NCI-H2196 treated with DMSO at 0.1 percent for 48 hours (cell line): ENCODE results near the gene MAMLD1.
"Not testable (repeated sequence)": the region's sequence is repeated elsewhere in the genome, so short reads cannot be mapped to it uniquely, and the experiment has no call there.

Source experiments
- DNase-seq: peaks from one replicate; lab custom pipeline; 2025; ENCODE audit not compliant: unreplicated experiment; lab: John Stamatoyannopoulos, UW

Gene MAMLD1, protein sequence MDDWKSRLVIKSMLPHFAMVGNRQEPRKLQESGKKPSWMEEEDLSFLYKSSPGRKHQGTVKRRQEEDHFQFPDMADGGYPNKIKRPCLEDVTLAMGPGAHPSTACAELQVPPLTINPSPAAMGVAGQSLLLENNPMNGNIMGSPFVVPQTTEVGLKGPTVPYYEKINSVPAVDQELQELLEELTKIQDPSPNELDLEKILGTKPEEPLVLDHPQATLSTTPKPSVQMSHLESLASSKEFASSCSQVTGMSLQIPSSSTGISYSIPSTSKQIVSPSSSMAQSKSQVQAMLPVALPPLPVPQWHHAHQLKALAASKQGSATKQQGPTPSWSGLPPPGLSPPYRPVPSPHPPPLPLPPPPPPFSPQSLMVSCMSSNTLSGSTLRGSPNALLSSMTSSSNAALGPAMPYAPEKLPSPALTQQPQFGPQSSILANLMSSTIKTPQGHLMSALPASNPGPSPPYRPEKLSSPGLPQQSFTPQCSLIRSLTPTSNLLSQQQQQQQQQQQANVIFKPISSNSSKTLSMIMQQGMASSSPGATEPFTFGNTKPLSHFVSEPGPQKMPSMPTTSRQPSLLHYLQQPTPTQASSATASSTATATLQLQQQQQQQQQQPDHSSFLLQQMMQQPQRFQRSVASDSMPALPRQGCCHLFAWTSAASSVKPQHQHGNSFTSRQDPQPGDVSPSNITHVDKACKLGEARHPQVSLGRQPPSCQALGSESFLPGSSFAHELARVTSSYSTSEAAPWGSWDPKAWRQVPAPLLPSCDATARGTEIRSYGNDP

DNA sequence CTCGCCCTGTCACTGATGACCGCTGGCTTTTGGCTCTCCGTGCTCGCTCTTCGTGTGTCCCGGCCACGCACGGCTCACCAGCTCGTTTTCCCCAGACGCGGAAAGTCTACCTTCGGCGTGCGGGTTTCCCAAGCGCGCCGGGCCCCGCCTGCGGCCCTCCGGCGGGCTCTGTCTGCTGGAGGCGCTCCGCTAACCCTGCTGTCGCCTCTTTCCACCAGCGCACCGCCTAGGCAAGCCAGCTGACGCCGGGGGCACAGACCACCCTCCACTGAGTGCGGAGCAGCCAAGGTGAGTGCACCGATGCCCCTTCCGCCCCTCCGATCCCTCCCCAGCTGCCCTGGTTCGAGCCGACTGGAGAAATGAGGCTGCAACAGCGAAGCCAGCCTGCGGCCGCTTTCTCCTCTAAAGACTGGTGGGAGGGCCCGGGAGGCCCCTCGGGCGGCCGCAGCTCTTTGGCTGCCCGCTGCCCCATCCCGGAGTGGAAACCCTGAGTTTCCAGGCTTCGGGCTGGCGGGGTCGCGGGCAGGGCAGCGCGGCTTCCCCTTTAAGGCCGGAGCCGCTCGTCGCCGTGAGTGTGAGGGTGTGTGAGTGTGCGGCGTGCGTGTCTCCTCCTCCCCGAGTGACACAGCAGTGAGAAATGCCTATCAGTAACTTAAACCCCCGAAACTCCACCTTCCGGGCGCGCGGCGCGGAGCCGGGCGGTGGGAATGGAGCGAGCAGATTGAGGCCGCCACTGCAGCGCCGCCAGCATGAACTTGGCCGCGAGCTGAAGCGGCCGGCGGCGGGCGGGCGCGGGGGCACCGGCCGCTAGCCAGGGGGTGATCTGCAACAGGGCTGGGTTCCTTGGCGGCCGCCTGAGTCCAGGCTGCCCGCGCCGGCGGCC lies at the start of gene MAMLD1:
TSS of gene MAMLD1 (plus strand) at position 719 of the 883 bp plus-strand sequence. CDS start 82,200 bp downstream, outside the sequence.
- no peak for DNase-seq

DNA sequence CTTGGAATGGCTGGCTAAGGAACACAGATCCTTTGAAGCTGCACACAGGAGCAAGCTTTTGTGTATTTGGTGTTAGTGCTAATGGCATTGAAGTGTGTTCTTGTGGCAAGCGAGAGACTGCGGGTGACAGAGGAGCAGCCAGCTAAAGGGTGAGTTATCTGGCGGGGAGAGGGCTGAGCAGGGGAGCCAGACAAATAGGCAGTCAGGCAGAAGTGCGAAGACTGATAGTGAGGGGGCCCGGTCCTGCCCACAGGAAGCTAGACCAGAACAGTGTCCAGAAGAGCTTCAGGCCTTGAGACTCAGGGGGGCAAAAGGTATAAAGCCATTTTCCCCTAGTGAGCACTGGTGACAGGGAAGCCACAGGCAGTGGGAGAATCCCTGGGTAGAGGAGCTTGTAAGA lies 49.6 kb upstream of the MAMLD1 start:
- no peak for DNase-seq

DNA sequence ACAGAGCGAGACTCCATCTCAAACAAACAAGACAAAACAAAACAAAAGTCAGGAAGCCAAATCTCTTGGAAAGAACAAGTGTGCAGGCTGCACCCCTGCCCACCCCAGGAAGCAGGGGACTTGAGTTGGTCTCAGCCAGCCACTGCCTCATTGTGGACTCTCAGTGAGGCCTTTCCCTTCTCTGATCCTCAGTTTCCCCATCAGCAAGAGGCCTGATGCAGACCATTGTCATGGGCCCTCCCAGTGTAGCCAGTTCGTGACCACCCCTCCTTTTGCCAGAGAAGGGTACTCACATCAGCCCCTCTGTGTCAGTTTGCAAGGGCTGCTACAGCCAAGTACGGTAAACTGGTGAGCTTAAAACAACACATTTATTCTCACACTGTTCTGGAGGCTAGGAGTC lies 48.9 kb upstream of the MAMLD1 start:
- no peak for DNase-seq

DNA sequence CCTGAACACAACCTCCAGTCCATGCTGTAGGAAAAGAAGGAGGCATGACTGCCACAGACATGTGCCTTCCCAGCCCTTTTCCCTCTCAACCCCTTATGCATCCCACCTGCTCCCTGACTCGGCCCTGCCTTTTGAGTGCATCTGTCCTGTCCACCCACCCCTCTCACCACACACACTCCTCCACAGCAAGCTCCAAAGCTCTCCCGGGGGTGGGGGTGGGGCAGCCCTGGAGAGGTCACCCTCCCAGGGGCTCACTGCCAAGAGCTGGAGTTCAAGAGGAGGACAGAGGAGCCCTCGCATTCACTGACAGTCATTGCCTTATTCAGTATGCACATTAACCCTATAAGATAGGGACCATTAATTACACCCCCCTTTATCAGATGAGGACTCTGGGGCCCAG lies 46.6 kb upstream of the MAMLD1 start:
- no peak for DNase-seq

DNA sequence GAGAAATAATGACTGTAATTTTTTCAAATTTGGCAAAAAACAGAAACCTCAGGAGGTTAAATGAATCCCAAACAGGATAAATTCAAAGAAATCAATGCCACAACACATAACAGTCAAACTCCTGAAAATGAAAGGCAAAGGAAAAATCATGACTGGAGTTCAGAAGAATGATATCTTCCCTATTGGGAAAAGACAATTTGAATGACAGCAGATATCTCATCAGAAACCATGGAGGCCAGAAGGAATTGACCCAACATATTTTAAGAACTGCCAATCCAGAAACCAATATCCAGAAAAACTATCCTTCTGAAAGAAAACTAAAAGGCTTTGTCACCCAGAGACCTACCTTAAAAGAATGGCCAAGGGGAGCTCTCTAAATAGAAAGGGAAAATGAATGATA lies 40.1 kb upstream of the MAMLD1 start:
- DNase-seq: no peak

DNA sequence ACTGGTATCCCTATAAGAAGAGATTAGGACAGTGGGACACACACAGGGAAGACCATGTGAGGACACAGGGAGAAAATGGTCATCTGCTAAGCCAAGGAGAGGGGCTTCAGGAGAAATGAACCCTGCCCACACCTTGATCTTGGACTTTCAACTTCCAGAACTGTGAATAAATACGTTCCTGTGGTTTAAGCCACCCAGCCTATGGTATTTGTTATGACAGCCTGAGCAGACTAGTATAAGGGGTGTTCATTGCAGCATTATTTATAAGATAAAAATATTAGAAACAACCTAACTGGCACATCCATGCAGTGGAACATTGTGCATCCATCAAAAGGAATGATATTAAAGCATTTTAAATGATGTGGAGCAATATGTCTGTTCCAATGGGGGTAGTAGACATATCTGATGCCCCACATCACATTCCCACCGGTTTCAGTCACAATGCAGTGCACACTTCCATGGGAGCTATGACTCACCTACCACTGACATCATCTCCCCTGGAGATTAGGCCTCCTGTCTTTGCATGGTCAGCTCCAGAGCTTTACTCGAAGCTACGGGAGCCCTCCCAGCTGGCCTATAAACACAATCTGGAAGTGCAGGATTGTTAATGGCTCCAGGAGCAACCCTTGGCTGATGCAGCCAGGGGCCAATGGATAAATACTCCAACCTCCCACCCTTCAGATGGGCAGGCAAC lies 38.9 kb upstream of the MAMLD1 start:
- DNase-seq: no peak

DNA sequence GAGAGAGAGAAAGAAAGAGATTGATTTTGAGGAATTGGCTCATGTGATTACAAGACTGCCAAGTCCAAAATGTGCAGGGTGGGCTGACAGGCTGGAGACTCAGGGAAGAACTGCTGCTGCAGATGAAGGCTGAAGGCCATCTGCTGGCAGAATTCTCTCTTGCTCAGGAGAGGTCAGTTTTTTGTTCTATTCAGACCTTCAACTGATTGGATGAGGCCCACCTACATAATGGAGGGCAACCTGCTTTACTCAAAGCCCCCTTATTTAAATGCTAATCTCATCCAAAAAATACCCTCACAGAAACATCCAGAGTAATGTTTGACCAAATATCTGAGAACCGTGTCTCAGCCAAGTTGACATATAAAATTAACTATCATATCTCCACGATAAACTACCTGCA lies 38.2 kb upstream of the MAMLD1 start:
- DNase-seq: no peak

DNA sequence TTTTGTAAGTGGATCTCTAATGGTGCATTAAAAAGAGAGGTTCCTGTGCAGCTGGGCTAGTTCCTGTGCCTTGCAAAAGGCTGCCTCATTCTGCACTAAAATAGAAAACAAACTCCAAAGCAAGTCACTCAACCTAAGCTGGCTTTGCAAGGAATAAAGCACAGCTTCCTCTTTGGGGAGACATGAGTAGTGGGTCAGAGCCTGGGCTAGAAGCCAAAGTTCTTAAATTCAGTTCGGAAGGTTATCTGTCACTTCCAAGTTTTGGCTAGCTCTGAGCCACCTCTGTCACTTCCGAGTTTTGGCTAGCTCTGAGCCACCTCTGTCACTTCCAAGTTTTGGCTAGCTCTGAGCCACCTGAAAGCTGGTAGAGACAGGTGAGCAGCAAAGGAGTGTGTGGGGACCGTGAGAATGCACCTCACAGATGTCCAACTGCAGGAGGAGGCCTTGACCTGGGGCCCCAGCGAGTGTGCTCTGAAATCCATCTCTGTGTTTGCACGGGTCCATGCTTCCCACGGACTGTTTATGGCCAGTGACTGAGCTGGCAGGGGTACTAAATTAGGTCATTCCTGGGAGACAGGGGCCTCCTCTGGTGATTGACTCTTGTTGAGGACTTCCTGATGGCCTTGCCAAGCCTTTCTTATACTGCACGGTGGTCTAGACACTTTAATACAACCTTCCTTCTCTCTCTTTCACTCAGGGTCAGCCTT lies 36.4 kb upstream of the MAMLD1 start:
- no peak for DNase-seq

DNA sequence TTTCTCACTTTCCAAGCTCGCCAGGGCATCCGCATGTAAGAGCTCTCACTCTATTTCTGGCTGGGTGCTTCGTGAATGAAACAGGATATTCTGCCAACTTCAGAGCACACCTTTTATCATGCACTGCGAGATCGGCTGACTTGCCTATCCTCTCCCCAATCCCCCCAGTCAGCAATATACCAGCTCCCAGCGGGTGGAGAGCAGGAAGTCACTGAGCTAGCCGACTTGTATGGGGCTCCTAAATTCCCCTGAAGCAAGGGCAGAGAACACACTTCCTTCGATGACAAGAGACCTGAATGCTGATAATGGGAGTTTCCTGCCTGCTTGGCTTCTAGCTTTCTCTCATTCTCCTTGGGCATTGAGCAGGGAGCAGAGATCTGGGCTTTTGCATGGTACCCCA lies 33.8 kb upstream of the MAMLD1 start:
- no peak for DNase-seq

DNA sequence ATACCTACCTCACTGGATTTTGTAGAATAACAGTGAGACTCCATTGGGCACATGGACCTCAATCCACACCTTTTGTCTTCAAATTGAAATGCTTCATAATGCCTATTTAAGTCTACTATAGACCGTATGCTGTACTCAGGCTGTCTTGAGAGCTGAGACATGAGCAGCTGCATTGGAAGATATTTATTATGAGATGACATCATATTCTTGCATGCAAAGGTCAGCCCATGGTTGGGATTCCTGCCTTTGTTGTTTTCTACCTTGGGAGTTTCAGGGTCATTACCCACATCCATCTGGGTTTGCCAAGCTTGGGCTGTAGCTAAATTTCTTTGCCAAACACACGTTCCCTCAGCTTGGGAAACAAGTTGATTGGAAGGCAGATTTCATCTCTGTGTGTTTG lies 33.2 kb upstream of the MAMLD1 start:
- DNase-seq: no peak

DNA sequence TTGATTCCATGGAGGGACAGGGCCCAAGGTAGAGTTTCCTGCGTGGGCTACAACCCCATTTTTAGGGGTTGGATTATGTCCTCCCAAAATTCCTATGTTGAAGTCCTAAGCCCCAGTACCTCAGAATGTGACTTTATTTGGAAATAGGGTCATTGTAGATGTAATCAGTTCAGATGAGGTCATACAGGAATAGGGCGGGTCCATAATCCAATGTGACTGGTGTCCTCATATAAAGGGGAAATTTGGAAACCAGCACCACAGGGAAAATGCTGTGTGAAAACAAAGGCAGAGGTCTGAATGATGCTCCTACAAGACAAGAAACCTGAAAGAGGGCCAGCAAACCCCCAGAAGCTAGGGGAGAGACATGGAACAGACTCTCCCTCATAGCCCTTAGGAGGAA lies 31.1 kb upstream of the MAMLD1 start:
- DNase-seq: no peak

DNA sequence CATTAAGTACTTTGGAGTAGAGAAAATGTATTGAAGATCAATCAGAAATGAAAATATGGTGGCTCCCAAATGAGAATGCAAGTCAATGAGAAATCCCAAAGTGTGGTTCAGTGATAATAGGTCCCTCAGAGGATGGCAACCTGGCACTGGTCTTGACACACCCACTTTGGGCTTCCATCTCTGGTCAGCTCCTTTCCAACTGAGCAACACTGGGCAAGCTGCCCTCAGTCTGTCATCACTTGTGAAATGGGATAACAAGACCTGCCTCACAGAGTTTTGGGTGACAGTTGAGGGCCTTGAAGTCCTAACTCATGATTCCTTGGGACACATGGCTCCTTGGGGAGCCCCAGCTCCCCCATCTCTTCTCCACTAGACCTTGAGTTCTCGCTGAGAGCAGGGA lies 29.0 kb upstream of the MAMLD1 start:
- DNase-seq: no peak

DNA sequence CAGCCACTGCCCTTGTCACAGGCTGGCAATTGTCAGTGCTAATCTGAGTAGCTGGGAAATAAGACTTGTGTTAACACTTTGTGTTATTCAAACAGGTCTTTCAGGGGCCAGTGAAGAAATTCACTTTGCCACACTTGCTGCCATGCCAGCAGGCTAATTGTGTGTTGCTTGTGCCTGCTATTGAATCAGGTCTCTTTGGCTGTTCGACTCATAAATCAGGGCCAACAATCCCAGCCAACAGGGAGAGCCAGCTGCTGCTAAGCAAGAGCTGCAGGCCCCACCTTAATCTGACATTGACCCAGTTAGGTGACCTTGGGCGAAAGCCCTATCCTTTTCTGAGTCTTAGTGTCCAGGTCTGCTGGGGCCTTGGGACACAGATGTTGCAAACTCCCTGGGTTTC lies 28.1 kb upstream of the MAMLD1 start:
- no peak for DNase-seq

DNA sequence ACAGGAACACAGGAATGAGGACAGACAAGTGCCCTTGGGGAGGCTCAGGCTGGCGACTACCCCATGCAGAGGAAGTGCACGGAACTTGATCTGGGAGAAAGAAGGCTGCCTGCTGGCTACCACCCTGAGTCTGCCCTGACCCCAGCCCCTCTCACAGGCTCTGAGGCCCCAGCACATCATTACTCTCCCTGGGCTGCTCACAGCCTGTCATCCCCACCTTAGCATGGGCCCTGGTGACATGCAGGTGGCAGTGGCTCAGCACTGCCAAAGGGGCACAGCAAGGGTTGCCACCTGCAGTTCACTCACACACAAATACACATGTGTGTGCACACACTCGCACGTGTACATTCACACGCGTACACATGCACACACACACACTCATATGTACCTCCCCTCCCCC lies 26.1 kb upstream of the MAMLD1 start:
- DNase-seq: no peak

DNA sequence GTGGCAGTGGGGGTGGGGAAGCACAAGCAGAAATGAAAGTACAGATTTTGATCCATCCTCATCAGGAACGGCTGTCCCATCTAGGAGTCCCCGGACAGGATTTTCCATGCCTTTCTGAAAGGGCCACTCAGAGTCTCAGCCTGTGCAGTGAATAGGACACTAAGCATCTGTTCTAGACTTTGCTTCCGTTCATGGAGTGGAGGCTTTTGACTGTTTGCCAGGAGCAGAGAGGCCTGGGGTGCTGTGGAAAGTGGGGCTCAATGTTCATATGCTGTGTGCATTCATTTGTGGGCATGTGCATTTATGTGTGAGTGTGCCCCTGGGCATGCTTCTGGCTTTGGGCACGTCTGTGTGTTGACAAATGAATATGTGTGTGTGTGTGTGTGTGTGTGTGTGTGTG lies 25.6 kb upstream of the MAMLD1 start:
- DNase-seq: no peak

DNA sequence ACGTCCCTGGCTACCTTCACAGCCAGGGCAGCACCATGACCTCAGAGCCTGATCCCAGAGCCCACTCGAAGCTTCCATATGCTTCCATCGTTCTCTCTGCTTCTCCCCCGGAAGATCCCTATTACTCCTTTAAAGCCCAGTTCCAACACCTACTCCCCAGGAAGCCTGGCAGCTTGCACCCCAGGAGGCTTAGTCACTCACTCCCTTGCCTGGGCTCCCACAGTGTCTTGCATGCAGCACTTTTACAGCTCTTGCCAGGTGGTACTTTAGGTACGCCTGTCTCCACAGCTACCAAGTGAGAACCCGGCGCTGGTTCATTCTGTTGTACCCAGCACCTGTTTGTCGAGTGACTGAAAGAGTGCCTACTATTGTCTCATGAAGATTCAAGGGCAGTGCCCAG lies 24.5 kb upstream of the MAMLD1 start:
- DNase-seq: no peak

DNA sequence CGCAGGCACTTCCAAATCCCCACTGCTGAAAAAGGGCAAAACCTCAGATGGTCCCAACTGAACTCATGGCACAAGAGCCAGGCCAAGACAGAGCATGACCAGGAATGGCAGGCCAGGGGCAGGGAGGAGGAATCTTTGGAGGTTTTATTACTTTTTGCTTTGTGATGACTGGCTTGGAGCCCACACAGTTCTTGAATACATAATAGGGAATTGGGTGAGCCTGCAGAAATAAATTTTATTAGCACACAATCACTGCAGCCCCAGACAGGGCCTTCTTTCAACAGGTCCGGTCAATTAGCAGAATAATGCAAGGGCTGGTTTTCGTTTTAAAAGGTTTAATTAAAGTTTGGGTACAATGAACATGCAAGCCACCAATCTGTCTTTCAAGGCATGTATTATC lies 23.4 kb upstream of the MAMLD1 start:
- no peak for DNase-seq

DNA sequence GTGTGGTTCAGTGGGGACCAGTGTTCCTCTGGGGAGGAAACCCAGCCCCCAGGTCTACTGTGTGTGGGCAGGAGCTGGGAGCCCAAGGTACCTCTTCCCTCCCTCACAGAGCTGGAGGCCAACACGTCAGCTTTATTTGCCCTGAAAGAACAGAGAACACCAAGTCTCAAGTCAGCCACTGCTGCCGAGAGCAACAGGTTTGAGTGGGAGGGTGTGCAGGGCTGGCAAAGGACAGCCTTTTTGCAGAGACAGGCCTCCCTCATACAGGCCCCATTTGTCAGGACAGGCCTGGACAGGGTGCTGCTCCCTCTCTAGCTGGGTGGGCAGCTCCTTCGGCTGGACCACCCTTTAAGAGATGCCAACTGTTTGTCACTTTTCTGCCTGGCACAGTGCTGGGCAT lies 22.8 kb upstream of the MAMLD1 start:
- DNase-seq: not testable (repeated sequence)

DNA sequence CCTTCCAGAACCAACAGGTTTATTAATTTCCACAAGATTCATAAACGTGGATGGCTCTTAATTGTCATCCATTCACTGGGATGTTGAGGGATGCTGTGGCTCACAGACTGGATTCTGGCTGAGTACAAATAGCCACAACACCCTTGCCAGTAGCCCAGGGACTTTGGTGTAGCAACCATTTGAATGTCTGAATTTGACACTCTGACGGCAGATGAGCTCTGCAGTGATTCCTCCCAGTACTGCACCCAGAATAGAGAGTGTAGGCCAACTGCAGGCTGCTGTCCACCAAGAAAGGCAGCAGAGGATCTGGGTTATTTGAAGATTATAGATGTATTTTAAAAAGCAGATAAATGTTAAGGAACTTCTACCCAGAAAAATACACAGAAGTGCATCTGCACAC lies 15.6 kb upstream of the MAMLD1 start:
- no peak for DNase-seq

DNA sequence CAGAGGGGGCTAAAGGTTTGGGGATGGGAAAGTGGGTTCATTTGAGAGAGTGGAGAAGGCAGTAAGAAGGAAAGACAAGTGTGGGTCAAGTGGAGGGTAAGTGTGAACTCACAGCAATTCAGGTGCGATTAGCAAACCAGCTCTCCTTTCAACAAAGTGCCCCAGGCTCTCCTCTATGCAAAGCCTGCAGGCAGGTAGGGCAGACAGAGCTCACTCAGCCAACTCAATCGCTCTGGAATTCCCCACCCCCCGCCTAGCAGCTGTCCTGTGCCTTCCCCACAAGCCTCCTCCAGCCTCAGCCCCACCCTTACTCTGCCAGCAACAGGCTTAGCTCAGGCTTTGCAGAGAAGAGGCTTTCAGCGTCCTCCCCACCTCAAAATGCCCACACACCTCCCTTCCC lies 14.8 kb upstream of the MAMLD1 start:
- DNase-seq: no peak
